Gastrocnemius medialis (tissue), 4 donors: Measurements from ENCODE around the gene MACROD2. TPM values are rescaled to one million over a fixed set of nuclear protein-coding genes. Genes with fewer than 3 reads are reported as not detected.

Source experiments
- ATAC-seq, 2 donors: fragments of 150-250 bp; one replicate each; pipeline ENCODE4 v1.9.1; 2016
- DNase-seq, 2 donors: peaks; one replicate each; pipeline ENCODE4 v3.0.0-alpha.2; 2019
- H3K27ac ChIP-seq, 4 donors: fragments of 200-600 bp; sonication (generic); 1 replicate in 1 of 4; 2 replicates in 3 of 4; pipeline ENCODE4 v1.5.1; 2016 to 2018; ENCODE audit warnings: mild to moderate bottlenecking in 2 of 4, moderate library complexity in 1 of 4
- H3K27me3 ChIP-seq, 3 donors: fragments of 200-600 bp; sonication (generic) in 2 of 3; 1 replicate in 1 of 3; 2 replicates in 2 of 3; pipeline versions ENCODE4 v1.5.1 to v1.6.0; 2016 to 2019; ENCODE audit warnings: mild to moderate bottlenecking in 1 of 3, moderate library complexity in 1 of 3
- H3K36me3 ChIP-seq, 2 donors: fragments of 200-600 bp; sonication (generic) in 1 of 2; one replicate each; pipeline ENCODE4 v1.5.1; 2017 to 2018
- H3K4me1 ChIP-seq, 2 donors: fragments of 200-600 bp; sonication (generic) in 1 of 2; one replicate each; pipeline ENCODE4 v1.5.1; 2016 to 2017; ENCODE audit warnings: mild to moderate bottlenecking in 2 of 2
- H3K4me3 ChIP-seq, 4 donors: fragments of 200-600 bp; sonication (generic) in 3 of 4; 1 replicate in 1 of 4; 2 replicates in 3 of 4; pipeline ENCODE4 v1.5.1; 2016 to 2019; ENCODE audit warnings: mild to moderate bottlenecking in 2 of 4
- H3K9me3 ChIP-seq, 3 donors: fragments of 200-600 bp; sonication (generic) in 2 of 3; 1 replicate in 1 of 3; 2 replicates in 2 of 3; pipeline ENCODE4 v1.5.1; 2016 to 2019
- CTCF ChIP-seq, 5 experiments: fragments of 450-650 bp in 3 of 5; fragments of 200-600 bp in 2 of 5; sonication (generic) in 2 of 5; IDR thresholded peaks in 4 of 5; conservative IDR thresholded peaks in 1 of 5; 1 replicate in 4 of 5; 2 replicates in 1 of 5; pipeline ENCODE4 v1.5.1; 2016 to 2019; ENCODE audit warnings: antibody characterized with exemption in 5 of 5, mild to moderate bottlenecking in 3 of 5, moderate library complexity in 3 of 5
- POLR2A ChIP-seq, 2 donors: fragments of 450-650 bp; IDR thresholded peaks; one replicate each; pipeline ENCODE4 v1.6.1; 2017; ENCODE audit warnings: antibody characterized with exemption in 2 of 2, mild to moderate bottlenecking in 2 of 2, moderate library complexity in 2 of 2
- in situ Hi-C, 4 donors: fragments of 200-750 bp; cut with MboI; loops; one replicate each; pipeline versions ENCODE4 v1.15.0 to v1.8.0; 2017; ENCODE audit warnings: low sequenced_read_pairs in 4 of 4
- intact Hi-C: fragments of 100-400 bp; cut with DNase I; formaldehyde crosslinking; loops from one replicate; pipeline ENCODE4 v1.15.1; 2023; ENCODE audit warnings: low total_unique reads
- total RNA-seq, 4 donors: library from RNA; depleted of rRNA; stranded (reverse); fragments of >200 nt; gene quantifications; one replicate each; pipeline versions ENCODE4 v1.1.0 to v1.2.3, GENCODE V29; 2016

The MACROD2 gene
- total RNA-seq, 4 donors from 2014 or later: 1.8 to 10.2 (median 3.6) TPM

- in situ Hi-C loops: no loop called here
- Histone ChIP-seq H3K9me3 (no peaks in the 10 kb centered on the region), H3K36me3 (no peaks in the 10 kb centered on the region), H3K27ac (no peak overlapping the region), H3K4me1 (no peaks in the 10 kb centered on the region), H3K4me3 (no peak overlapping the region), H3K27me3 (no peaks in the 10 kb centered on the region)
- intact Hi-C loops: no loop called here
- ATAC-seq (no peak), DNase-seq (no peak)
- TF ChIP-seq POLR2A (IDR thresholded peaks at IDR 0.05) (no peak), CTCF (IDR thresholded peaks at IDR 0.05 in 4 of 5, conservative IDR thresholded peaks at IDR 0.05 in 1 of 5) (no peak)
These were observed 549.4 kb downstream of the MACROD2 start for GRCh38 chr20:14544688-14545087.

DNA sequence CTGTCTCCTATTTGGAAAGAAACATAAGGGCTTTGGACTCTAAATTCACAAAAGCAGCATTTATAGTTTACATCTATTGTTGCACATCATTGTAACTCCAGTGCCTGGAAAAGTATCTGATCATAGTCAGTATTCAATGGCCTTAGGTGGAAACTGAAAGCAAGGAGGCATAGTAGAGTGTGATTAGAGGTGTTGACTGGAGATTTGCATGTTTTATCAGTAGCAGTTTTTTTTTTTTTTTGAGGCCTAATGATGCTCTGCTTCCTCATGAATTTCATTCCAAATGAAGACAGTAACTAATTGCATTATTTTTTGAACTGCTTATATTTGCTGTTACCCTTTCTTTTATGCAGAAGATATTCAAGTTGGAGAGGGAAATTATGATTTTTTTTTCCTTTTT, 555.3 kb downstream of the MACROD2 start:
- H3K27ac ChIP-seq: no peak overlapping the region
- no peaks in the 10 kb centered on the region for H3K4me1 ChIP-seq
- intact Hi-C loops: no loop called here
- no peaks in the 10 kb centered on the region for H3K27me3 ChIP-seq
- H3K36me3 ChIP-seq: no peaks in the 10 kb centered on the region
- no peak for ATAC-seq
- no peak for DNase-seq
- H3K9me3 ChIP-seq: no peaks in the 10 kb centered on the region
- in situ Hi-C loops: no loop called here
- TF ChIP-seq POLR2A (IDR thresholded peaks at IDR 0.05): no peak
- H3K4me3 ChIP-seq: no peak overlapping the region

- DNase-seq (no peak), ATAC-seq (no peak)
- no peaks in the 10 kb centered on the region for H3K9me3 ChIP-seq
- no peaks in the 10 kb centered on the region for H3K4me1 ChIP-seq
- intact Hi-C loops (loop anchor here (2.0 kb wide), 1 partner anchor 57 kb away; no protein-coding TSS in a partner anchor), in situ Hi-C loops (no loop called here)
- H3K36me3 ChIP-seq: no peaks in the 10 kb centered on the region
- no peaks in the 10 kb centered on the region for H3K27me3 ChIP-seq
- TF ChIP-seq POLR2A (IDR thresholded peaks at IDR 0.05) (no peak), CTCF (IDR thresholded peaks at IDR 0.05 in 4 of 5, conservative IDR thresholded peaks at IDR 0.05 in 1 of 5) (no peak)
- H3K27ac ChIP-seq: no peak overlapping the region
- H3K4me3 ChIP-seq: no peak overlapping the region
These were observed 558.6 kb downstream of the MACROD2 start for GRCh38 chr20:14553774-14554534.

- DNase-seq (no peak), ATAC-seq (no peak)
- no peaks in the 10 kb centered on the region for H3K36me3 ChIP-seq
- H3K4me1 ChIP-seq: no peaks in the 10 kb centered on the region
- H3K9me3 ChIP-seq: no peaks in the 10 kb centered on the region
- TF ChIP-seq POLR2A (IDR thresholded peaks at IDR 0.05): no peak
- TF ChIP-seq CTCF (IDR thresholded peaks at IDR 0.05 in 4 of 5, conservative IDR thresholded peaks at IDR 0.05 in 1 of 5): no peak
- no peak overlapping the region for H3K27ac ChIP-seq
- H3K27me3 ChIP-seq: no peaks in the 10 kb centered on the region
- no peak overlapping the region for H3K4me3 ChIP-seq
- in situ Hi-C loops: no loop called here
- intact Hi-C loops: no loop called here
These were observed 560.4 kb downstream of the MACROD2 start for GRCh38 chr20:14555676-14556075.

DNA sequence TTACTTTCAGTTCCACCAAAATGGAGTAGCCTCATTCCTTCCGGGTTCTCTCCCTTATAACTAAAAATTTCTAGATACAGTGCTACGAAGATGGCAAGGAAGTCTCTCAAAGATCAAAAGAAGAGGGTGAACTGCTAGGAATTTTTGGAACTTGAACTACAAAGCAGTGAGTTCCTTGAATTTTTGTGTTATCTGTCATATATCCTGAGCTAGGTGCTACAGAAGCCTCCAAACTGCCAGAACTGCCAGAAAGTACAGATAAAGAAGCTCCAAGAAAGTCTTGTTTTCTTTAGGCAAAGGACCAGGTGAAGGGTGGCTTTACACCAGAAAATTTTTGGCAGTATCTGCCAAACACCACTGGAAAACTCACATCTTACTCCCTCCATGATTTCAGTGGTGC, 560.9 kb downstream of the MACROD2 start:
- Histone ChIP-seq H3K4me3 (no peak overlapping the region), H3K9me3 (no peaks in the 10 kb centered on the region), H3K36me3 (no peaks in the 10 kb centered on the region), H3K4me1 (no peaks in the 10 kb centered on the region), H3K27me3 (no peaks in the 10 kb centered on the region), H3K27ac (no peak overlapping the region)
- TF ChIP-seq POLR2A (IDR thresholded peaks at IDR 0.05) (no peak), CTCF (IDR thresholded peaks at IDR 0.05 in 4 of 5, conservative IDR thresholded peaks at IDR 0.05 in 1 of 5) (no peak)
- ATAC-seq (no peak), DNase-seq (no peak)
- intact Hi-C loops: no loop called here
- in situ Hi-C loops: no loop called here
